GM23338 (cell line): ENCODE data around the gene C8A. TPM values are rescaled to one million over a fixed set of nuclear protein-coding genes. Genes with fewer than 3 reads are reported as not detected.

Experiments
- ATAC-seq: fragments of 200-7000 bp; cut with Tn5 transposase; 3 replicates; pipeline ENCODE4 v1.9.1; 2020
- DNase-seq: peaks from one replicate; pipeline ENCODE4 v3.0.0-alpha.2; 2015; ENCODE audit warnings: low spot score
- H2AFZ ChIP-seq: fragments of 200-600 bp; sonication (generic); 2 replicates; pipeline ENCODE4 v1.8.0; 2016; ENCODE audit warnings: antibody characterized with exemption, mild to moderate bottlenecking, moderate library complexity
- H3F3A ChIP-seq: fragments of 200-600 bp; sonication (generic); replicated peaks from 2 replicates; pipeline ENCODE4 v1.8.0; 2017; ENCODE audit warnings: antibody characterized with exemption, mixed run types, low read depth
- H3K27ac ChIP-seq: fragments of 200-600 bp; sonication (generic); 2 replicates; pipeline ENCODE4 v1.6.1; 2016; ENCODE audit warnings: low read depth
- H3K27me3 ChIP-seq: fragments of 200-600 bp; sonication (generic); 2 replicates; pipeline ENCODE4 v1.8.0; 2016; ENCODE audit warnings: mild to moderate bottlenecking, mixed run types, moderate library complexity; ENCODE audit not compliant: insufficient read depth
- H3K36me3 ChIP-seq: fragments of 200-600 bp; sonication (generic); 2 replicates; pipeline ENCODE4 v1.8.0; 2016; ENCODE audit warnings: mild to moderate bottlenecking; ENCODE audit not compliant: insufficient read depth
- H3K4me1 ChIP-seq: fragments of 200-600 bp; sonication (generic); 2 replicates; pipeline ENCODE4 v1.8.0; 2016; ENCODE audit warnings: mild to moderate bottlenecking, moderate library complexity; ENCODE audit not compliant: insufficient read depth
- H3K4me2 ChIP-seq: fragments of 200-600 bp; sonication (generic); 2 replicates; pipeline ENCODE4 v1.7.1; 2017; ENCODE audit warnings: mixed run types
- H3K4me3 ChIP-seq: fragments of 200-600 bp; sonication (generic); 2 replicates; pipeline ENCODE4 v1.6.1; 2016; ENCODE audit warnings: mixed run types
- H3K79me2 ChIP-seq: fragments of 200-600 bp; sonication (generic); replicated peaks from 2 replicates; pipeline ENCODE4 v1.8.0; 2017; ENCODE audit warnings: mild to moderate bottlenecking; ENCODE audit not compliant: insufficient read depth
- H3K9me2 ChIP-seq: fragments of 200-600 bp; sonication (generic); 2 replicates; pipeline ENCODE4 v1.8.0; 2017; ENCODE audit not compliant: insufficient read depth
- H4K20me1 ChIP-seq: fragments of 200-600 bp; sonication (generic); replicated peaks from 2 replicates; pipeline ENCODE4 v1.8.0; 2017; ENCODE audit warnings: mild to moderate bottlenecking; ENCODE audit not compliant: insufficient read depth
- H3K27ac Mint-ChIP-seq: 2 replicates; pipeline ENCODE4 v1.8.0; 2020; ENCODE audit warnings: inconsistent platforms, mild to moderate bottlenecking, moderate library complexity, mixed read lengths
- H3K27me3 Mint-ChIP-seq: 3 replicates; pipeline ENCODE4 v1.8.0; 2022; ENCODE audit warnings: low read depth, mild to moderate bottlenecking, moderate library complexity, mixed read lengths, inconsistent platforms; ENCODE audit not compliant: insufficient read depth, poor library complexity
- H3K36me3 Mint-ChIP-seq: 3 replicates; pipeline ENCODE4 v1.8.0; 2021; ENCODE audit warnings: low read depth, mild to moderate bottlenecking, inconsistent platforms, moderate library complexity, mixed read lengths
- H3K4me1 Mint-ChIP-seq: 3 replicates; pipeline ENCODE4 v1.8.0; 2020; ENCODE audit warnings: mild to moderate bottlenecking, inconsistent platforms, mixed read lengths
- H3K4me3 Mint-ChIP-seq: 3 replicates; pipeline ENCODE4 v1.8.0; 2021; ENCODE audit warnings: moderate library complexity, mild to moderate bottlenecking, inconsistent platforms, mixed read lengths
- H3K9me3 Mint-ChIP-seq: 3 replicates; pipeline ENCODE4 v1.8.0; 2020; ENCODE audit warnings: moderate library complexity, mild to moderate bottlenecking, inconsistent platforms, mixed read lengths
- CREB1 ChIP-seq: fragments of 250-450 bp; sonication (Bioruptor Pico); IDR thresholded peaks from 2 replicates; pipeline ENCODE4 v1.5.0; 2020; ENCODE audit warnings: low read depth, mild to moderate bottlenecking, moderate library complexity
- ETS1 ChIP-seq: IDR thresholded peaks from 2 replicates; pipeline ENCODE4 v1.6.1; 2016; ENCODE audit warnings: antibody characterized with exemption
- EZH2 ChIP-seq: fragments of 200-600 bp; sonication (generic); IDR thresholded peaks from one replicate; pipeline ENCODE4 v1.8.0; 2017; ENCODE audit warnings: antibody characterized with exemption, mild to moderate bottlenecking, low read depth; ENCODE audit not compliant: unreplicated experiment
- JUNB ChIP-seq: IDR thresholded peaks from one replicate; pipeline ENCODE4 v1.6.1; 2016; ENCODE audit warnings: antibody characterized with exemption; ENCODE audit not compliant: unreplicated experiment
- POLR2AphosphoS5 ChIP-seq: IDR thresholded peaks from 2 replicates; pipeline ENCODE4 v1.6.1; 2016; ENCODE audit warnings: antibody characterized with exemption, low read depth
- REST ChIP-seq: IDR thresholded peaks from one replicate; pipeline ENCODE4 v1.6.1; 2018; ENCODE audit warnings: antibody characterized with exemption; ENCODE audit not compliant: unreplicated experiment
- STAT1 ChIP-seq: IDR thresholded peaks from one replicate; pipeline ENCODE4 v1.6.1; 2016; ENCODE audit warnings: antibody characterized with exemption; ENCODE audit not compliant: unreplicated experiment
- ZNF114 ChIP-seq: fragments of 250-450 bp; sonication (Bioruptor Pico); IDR thresholded peaks from 2 replicates; pipeline ENCODE4 v1.5.0; 2020; ENCODE audit warnings: mild to moderate bottlenecking, moderate library complexity
- ZNF331 ChIP-seq: fragments of 250-450 bp; sonication (Bioruptor Pico); IDR thresholded peaks from 2 replicates; pipeline ENCODE4 v1.5.0; 2020; ENCODE audit warnings: low read depth, mild to moderate bottlenecking, moderate library complexity
- polyA plus RNA-seq: library from polyadenylated mRNA; unstranded; fragments of >200 nt; fragmentation: Nextera tagmentation; extraction: Ambion mirVana; gene quantifications from 2 replicates; pipeline ENCODE4 v1.2.1, GENCODE V29; 2016
- total RNA-seq: library from RNA; depleted of rRNA; stranded (reverse); fragments of >200 nt; shearing (Covaris generic); gene quantifications from 2 replicates; pipeline ENCODE4 v1.2.3, GENCODE V29; 2014
- TF ChIP-seq, protein P1 (sequence below): fragments of 250-450 bp; sonication (Bioruptor Pico); IDR thresholded peaks from 2 replicates; pipeline ENCODE4 v1.5.0; 2020; ENCODE audit warnings: mild to moderate bottlenecking, moderate library complexity

Gene C8A
- total and polyA plus RNA-seq, 2 experiments from 2014 or later = not detected

DNA sequence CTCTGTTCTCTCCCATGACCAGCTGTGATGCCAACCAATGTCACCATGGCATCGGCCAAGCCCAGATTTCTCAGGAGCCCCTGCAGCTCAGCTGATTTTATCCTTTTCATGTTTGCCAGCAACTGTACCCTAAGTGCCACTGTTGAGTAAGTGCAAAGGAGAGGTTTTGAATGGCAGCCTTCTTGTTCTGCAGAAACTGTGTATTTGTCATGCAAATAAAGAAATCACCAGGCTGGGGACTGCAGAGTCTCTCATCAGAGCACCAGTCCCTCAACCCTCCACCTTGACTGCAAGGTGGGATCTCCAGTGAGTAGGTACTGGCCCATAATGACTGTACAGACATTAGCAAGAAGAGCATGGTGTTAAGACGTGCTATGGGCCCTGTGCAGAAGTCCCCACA lies 84.6 kb downstream of the C8A start:
- Histone ChIP-seq H3K4me2 (no peak overlapping the region; the same call in 1 of the 2 replicates), H3K27ac (no peak overlapping the region), H3F3A (no peaks in the 10 kb centered on the region), H3K79me2 (no peaks in the 10 kb centered on the region), H2AFZ (no peak overlapping the region), H3K9me2 (no peaks in the 10 kb centered on the region), H3K4me3 (no peak overlapping the region), H3K4me1 (peaks cover 16% of the 10 kb centered on the region), H3K36me3 (no peaks in the 10 kb centered on the region), H4K20me1 (no peaks in the 10 kb centered on the region), H3K27me3 (no peaks in the 10 kb centered on the region)
- Mint-ChIP-seq H3K27ac (no peak overlapping the region), H3K9me3 (no peaks in the 10 kb centered on the region), H3K36me3 (no peaks in the 10 kb centered on the region), H3K27me3 (peaks cover 7% of the 10 kb centered on the region), H3K4me3 (no peak overlapping the region), H3K4me1 (peaks cover 18% of the 10 kb centered on the region)
- peak; percentile 76 for ATAC-seq
- no peak for TF ChIP-seq REST
- TF ChIP-seq CREB1 (CRISPR knock-in tag) = no peak
- no peak for TF ChIP-seq JUNB
- TF ChIP-seq POLR2AphosphoS5 = no peak
- no peak for TF ChIP-seq STAT1
- no peak for TF ChIP-seq ETS1
- peak; percentile 35 for DNase-seq

- H3K79me2 ChIP-seq = no peaks in the 10 kb centered on the region
- Mint-ChIP-seq H3K27me3 (peaks cover 7% of the 10 kb centered on the region), H3K9me3 (no peaks in the 10 kb centered on the region), H3K27ac (no peak overlapping the region), H3K36me3 (no peaks in the 10 kb centered on the region), H3K4me1 (peaks cover 17% of the 10 kb centered on the region), H3K4me3 (no peak overlapping the region)
- no peak overlapping the region for H3K4me3 ChIP-seq
- H3K27ac ChIP-seq = no peak overlapping the region
- no peaks in the 10 kb centered on the region for H3K27me3 ChIP-seq
- no peaks in the 10 kb centered on the region for H3F3A ChIP-seq
- no peaks in the 10 kb centered on the region for H3K36me3 ChIP-seq
- no peak overlapping the region for H3K4me2 ChIP-seq
- DNase-seq = no peak
- H2AFZ ChIP-seq = no peak overlapping the region
- no peaks in the 10 kb centered on the region for H4K20me1 ChIP-seq
- peaks cover 10% of the 10 kb centered on the region; the same call in 1 of the 2 replicates for H3K4me1 ChIP-seq
- no peaks in the 10 kb centered on the region; the same call in 1 of the 2 replicates for H3K9me2 ChIP-seq
- no peak for ATAC-seq
- no peak for TF ChIP-seq ETS1
- no peak for TF ChIP-seq EZH2
- TF ChIP-seq JUNB = no peak
- TF ChIP-seq, protein P1, sequence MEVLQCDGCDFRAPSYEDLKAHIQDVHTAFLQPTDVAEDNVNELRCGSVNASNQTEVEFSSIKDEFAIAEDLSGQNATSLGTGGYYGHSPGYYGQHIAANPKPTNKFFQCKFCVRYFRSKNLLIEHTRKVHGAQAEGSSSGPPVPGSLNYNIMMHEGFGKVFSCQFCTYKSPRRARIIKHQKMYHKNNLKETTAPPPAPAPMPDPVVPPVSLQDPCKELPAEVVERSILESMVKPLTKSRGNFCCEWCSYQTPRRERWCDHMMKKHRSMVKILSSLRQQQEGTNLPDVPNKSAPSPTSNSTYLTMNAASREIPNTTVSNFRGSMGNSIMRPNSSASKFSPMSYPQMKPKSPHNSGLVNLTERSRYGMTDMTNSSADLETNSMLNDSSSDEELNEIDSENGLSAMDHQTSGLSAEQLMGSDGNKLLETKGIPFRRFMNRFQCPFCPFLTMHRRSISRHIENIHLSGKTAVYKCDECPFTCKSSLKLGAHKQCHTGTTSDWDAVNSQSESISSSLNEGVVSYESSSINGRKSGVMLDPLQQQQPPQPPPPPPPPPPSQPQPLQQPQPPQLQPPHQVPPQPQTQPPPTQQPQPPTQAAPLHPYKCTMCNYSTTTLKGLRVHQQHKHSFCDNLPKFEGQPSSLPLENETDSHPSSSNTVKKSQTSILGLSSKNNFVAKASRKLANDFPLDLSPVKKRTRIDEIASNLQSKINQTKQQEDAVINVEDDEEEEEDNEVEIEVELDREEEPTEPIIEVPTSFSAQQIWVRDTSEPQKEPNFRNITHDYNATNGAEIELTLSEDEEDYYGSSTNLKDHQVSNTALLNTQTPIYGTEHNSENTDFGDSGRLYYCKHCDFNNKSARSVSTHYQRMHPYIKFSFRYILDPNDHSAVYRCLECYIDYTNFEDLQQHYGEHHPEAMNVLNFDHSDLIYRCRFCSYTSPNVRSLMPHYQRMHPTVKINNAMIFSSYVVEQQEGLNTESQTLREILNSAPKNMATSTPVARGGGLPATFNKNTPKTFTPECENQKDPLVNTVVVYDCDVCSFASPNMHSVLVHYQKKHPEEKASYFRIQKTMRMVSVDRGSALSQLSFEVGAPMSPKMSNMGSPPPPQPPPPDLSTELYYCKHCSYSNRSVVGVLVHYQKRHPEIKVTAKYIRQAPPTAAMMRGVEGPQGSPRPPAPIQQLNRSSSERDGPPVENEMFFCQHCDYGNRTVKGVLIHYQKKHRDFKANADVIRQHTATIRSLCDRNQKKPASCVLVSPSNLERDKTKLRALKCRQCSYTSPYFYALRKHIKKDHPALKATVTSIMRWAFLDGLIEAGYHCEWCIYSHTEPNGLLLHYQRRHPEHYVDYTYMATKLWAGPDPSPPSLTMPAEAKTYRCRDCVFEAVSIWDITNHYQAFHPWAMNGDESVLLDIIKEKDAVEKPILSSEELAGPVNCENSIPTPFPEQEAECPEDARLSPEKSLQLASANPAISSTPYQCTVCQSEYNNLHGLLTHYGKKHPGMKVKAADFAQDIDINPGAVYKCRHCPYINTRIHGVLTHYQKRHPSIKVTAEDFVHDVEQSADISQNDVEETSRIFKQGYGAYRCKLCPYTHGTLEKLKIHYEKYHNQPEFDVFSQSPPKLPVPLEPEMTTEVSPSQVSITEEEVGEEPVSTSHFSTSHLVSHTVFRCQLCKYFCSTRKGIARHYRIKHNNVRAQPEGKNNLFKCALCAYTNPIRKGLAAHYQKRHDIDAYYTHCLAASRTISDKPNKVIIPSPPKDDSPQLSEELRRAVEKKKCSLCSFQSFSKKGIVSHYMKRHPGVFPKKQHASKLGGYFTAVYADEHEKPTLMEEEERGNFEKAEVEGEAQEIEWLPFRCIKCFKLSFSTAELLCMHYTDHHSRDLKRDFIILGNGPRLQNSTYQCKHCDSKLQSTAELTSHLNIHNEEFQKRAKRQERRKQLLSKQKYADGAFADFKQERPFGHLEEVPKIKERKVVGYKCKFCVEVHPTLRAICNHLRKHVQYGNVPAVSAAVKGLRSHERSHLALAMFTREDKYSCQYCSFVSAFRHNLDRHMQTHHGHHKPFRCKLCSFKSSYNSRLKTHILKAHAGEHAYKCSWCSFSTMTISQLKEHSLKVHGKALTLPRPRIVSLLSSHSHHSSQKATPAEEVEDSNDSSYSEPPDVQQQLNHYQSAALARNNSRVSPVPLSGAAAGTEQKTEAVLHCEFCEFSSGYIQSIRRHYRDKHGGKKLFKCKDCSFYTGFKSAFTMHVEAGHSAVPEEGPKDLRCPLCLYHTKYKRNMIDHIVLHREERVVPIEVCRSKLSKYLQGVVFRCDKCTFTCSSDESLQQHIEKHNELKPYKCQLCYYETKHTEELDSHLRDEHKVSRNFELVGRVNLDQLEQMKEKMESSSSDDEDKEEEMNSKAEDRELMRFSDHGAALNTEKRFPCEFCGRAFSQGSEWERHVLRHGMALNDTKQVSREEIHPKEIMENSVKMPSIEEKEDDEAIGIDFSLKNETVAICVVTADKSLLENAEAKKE (CRISPR knock-in tag) = no peak
- TF ChIP-seq ZNF331 (CRISPR knock-in tag) = no peak
- TF ChIP-seq CREB1 (CRISPR knock-in tag) = no peak
- TF ChIP-seq ZNF114 (CRISPR knock-in tag) = no peak
These were observed 85.4 kb downstream of the C8A start for GRCh38 chr1:56940039-56940438.
